ENCODE results near the gene STT3B. TPM values are rescaled to one million over a fixed set of nuclear protein-coding genes. Genes with fewer than 3 reads are reported as not detected.

The STT3B gene
- total and polyA plus RNA-seq, 2 donors (not counting 1 experiment from before 2014, with no cell fraction given): 145 to 259 TPM

DNA sequence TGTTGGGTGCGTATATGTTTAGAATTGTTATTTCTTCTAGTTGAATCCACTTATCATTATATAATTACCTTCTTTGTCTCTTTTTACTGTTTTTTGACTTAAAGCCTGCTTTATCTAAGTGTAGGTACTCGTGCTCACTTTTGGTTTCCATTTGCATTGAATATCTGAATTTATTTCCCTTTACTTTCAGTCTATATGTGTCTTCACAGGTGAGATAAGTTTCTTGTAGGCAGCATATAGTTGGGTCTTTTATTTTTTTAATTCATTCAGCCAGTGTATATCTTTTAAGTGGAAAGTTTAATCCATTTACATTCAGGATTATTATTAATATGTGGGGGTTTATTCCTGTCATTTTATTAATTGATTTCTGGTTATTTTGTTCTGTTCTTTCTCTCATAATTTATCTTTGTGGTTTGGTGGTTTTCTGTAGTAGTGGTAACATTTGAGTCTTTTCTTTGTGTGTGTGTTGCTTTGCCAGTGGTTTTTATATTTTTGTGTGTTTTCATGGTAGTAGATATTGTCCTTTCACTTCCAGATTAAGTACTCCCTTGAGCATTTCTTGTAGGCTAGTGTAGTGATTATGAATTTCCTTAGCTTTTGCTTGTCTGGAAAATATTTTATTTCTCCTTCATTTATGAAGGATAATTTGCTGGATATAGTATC, 27.3 kb downstream of the STT3B start:
- Histone ChIP-seq H3K9me3 (ENCODE audit: control insufficient read depth, insufficient read depth, low read depth, low read length) (no peaks in the 10 kb centered on the region), H3K4me2 (ENCODE audit: extremely low read depth, insufficient read depth, low read length) (no peak overlapping the region), H3K36me3 (ENCODE audit: control insufficient read depth, insufficient read depth, low read length) (no peaks in the 10 kb centered on the region), H3K79me2 (ENCODE audit: control insufficient read depth, insufficient read depth, low read length) (peaks cover 89% of the 10 kb centered on the region), H3K9ac (ENCODE audit: insufficient read depth, low read length) (no peak overlapping the region), H3K27ac (ENCODE audit: insufficient read depth, low read length) (no peak overlapping the region), H2AFZ (ENCODE audit: low read length) (no peak overlapping the region), H4K20me1 (ENCODE audit: control insufficient read depth, extremely low read depth, insufficient read depth, low read length) (peaks cover 7% of the 10 kb centered on the region), H3K27me3 (ENCODE audit: control insufficient read depth, insufficient read depth, low read length) (no peaks in the 10 kb centered on the region), H3K4me3 (replicated peaks in 1 of 4; ENCODE audit: control extremely low read depth in 1 of 4, insufficient read depth in 1 of 4, low read depth in 3 of 4, low read length in 4 of 4) (no peak overlapping the region), H3K4me1 (ENCODE audit: control insufficient read depth, extremely low read depth, insufficient read depth, low read length) (no peaks in the 10 kb centered on the region)
- no peak for DNase-seq (ENCODE audit: low read depth in 2 of 2)
- TF ChIP-seq, protein P1, sequence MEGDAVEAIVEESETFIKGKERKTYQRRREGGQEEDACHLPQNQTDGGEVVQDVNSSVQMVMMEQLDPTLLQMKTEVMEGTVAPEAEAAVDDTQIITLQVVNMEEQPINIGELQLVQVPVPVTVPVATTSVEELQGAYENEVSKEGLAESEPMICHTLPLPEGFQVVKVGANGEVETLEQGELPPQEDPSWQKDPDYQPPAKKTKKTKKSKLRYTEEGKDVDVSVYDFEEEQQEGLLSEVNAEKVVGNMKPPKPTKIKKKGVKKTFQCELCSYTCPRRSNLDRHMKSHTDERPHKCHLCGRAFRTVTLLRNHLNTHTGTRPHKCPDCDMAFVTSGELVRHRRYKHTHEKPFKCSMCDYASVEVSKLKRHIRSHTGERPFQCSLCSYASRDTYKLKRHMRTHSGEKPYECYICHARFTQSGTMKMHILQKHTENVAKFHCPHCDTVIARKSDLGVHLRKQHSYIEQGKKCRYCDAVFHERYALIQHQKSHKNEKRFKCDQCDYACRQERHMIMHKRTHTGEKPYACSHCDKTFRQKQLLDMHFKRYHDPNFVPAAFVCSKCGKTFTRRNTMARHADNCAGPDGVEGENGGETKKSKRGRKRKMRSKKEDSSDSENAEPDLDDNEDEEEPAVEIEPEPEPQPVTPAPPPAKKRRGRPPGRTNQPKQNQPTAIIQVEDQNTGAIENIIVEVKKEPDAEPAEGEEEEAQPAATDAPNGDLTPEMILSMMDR (conservative IDR thresholded peaks at IDR 0.05 in 1 of 2, IDR thresholded peaks at IDR 0.05 in 1 of 2; ENCODE audit: low read depth in 1 of 2, low read length in 2 of 2): no peak
- TF ChIP-seq EZH2 (IDR thresholded peaks at IDR 0.05; ENCODE audit: low read length, missing control alignments): no peak

- H4K20me1 ChIP-seq (ENCODE audit: control insufficient read depth, extremely low read depth, insufficient read depth, low read length): peaks cover 11% of the 10 kb centered on the region
- no peak overlapping the region for H3K27ac ChIP-seq (ENCODE audit: insufficient read depth, low read length)
- H3K9ac ChIP-seq (ENCODE audit: insufficient read depth, low read length): no peak overlapping the region
- no peaks in the 10 kb centered on the region for H3K9me3 ChIP-seq (ENCODE audit: control insufficient read depth, insufficient read depth, low read depth, low read length)
- no peaks in the 10 kb centered on the region for H3K4me1 ChIP-seq (ENCODE audit: control insufficient read depth, extremely low read depth, insufficient read depth, low read length)
- H3K36me3 ChIP-seq (ENCODE audit: control insufficient read depth, insufficient read depth, low read length): no peaks in the 10 kb centered on the region
- H3K27me3 ChIP-seq (ENCODE audit: control insufficient read depth, insufficient read depth, low read length): no peaks in the 10 kb centered on the region
- no peak for TF ChIP-seq EZH2 (IDR thresholded peaks at IDR 0.05; ENCODE audit: low read length, missing control alignments)
- TF ChIP-seq, protein P1 (conservative IDR thresholded peaks at IDR 0.05 in 1 of 2, IDR thresholded peaks at IDR 0.05 in 1 of 2; ENCODE audit: low read depth in 1 of 2, low read length in 2 of 2): no peak
- no peak overlapping the region for H3K4me2 ChIP-seq (ENCODE audit: extremely low read depth, insufficient read depth, low read length)
- no peak overlapping the region for H3K4me3 ChIP-seq (replicated peaks in 1 of 4; ENCODE audit: control extremely low read depth in 1 of 4, insufficient read depth in 1 of 4, low read depth in 3 of 4, low read length in 4 of 4)
- H3K79me2 ChIP-seq (ENCODE audit: control insufficient read depth, insufficient read depth, low read length): peaks cover 90% of the 10 kb centered on the region
- H2AFZ ChIP-seq (ENCODE audit: low read length): no peak overlapping the region
- no peak for DNase-seq (ENCODE audit: low read depth in 2 of 2)
Observed at GRCh38 chr3:31561891-31562290, 29.2 kb downstream of the STT3B start.

DNA sequence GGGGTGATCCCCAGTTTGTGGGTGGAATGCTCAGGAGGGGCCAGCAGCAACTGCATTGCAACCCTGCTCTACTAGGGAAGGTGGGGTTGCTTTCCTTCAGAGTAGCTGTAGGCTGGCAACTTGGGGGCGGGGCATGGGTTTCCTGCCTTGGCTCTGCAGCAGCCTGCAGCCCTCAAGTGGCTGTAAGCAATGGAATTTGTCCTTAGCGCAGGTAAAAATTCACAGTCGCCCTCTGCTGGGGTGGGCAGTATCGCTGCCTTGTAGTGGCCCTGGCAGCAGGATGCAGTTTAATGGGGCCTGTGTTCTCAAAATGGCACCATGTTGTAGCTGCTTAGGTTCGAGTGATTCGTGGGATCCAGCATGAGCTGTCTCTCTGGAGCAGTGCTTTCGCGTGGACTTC, 29.8 kb downstream of the STT3B start:
- no peaks in the 10 kb centered on the region for H3K4me1 ChIP-seq (ENCODE audit: control insufficient read depth, extremely low read depth, insufficient read depth, low read length)
- TF ChIP-seq, protein P1 (conservative IDR thresholded peaks at IDR 0.05 in 1 of 2, IDR thresholded peaks at IDR 0.05 in 1 of 2; ENCODE audit: low read depth in 1 of 2, low read length in 2 of 2): no peak
- TF ChIP-seq EZH2 (IDR thresholded peaks at IDR 0.05; ENCODE audit: low read length, missing control alignments): no peak
- no peak overlapping the region for H3K27ac ChIP-seq (ENCODE audit: insufficient read depth, low read length)
- H3K79me2 ChIP-seq (ENCODE audit: control insufficient read depth, insufficient read depth, low read length): peaks cover 91% of the 10 kb centered on the region
- no peak for DNase-seq (ENCODE audit: low read depth in 2 of 2)
- H3K9ac ChIP-seq (ENCODE audit: insufficient read depth, low read length): no peak overlapping the region
- no peaks in the 10 kb centered on the region for H3K36me3 ChIP-seq (ENCODE audit: control insufficient read depth, insufficient read depth, low read length)
- H3K4me3 ChIP-seq (replicated peaks in 1 of 4; ENCODE audit: control extremely low read depth in 1 of 4, insufficient read depth in 1 of 4, low read depth in 3 of 4, low read length in 4 of 4): no peak overlapping the region
- peaks cover 11% of the 10 kb centered on the region for H4K20me1 ChIP-seq (ENCODE audit: control insufficient read depth, extremely low read depth, insufficient read depth, low read length)
- H3K27me3 ChIP-seq (ENCODE audit: control insufficient read depth, insufficient read depth, low read length): no peaks in the 10 kb centered on the region
- no peak overlapping the region for H2AFZ ChIP-seq (ENCODE audit: low read length)
- H3K4me2 ChIP-seq (ENCODE audit: extremely low read depth, insufficient read depth, low read length): no peak overlapping the region
- H3K9me3 ChIP-seq (ENCODE audit: control insufficient read depth, insufficient read depth, low read depth, low read length): no peaks in the 10 kb centered on the region
